Kidney epithelial cell (primary cell): ENCODE results near the gene TMEM14B. TPM values are rescaled to one million over a fixed set of nuclear protein-coding genes. Genes with fewer than 3 reads are reported as not detected.

ENCODE experiments used
- DNase-seq: peaks from one replicate; pipeline ENCODE4 v3.0.0-alpha.2; 2010; ENCODE audit warnings: low read depth
- H3K27me3 ChIP-seq: 2 replicates; pipeline ENCODE4 v1.6.0; 2011; ENCODE audit warnings: low read length; ENCODE audit not compliant: control insufficient read depth, insufficient read depth
- H3K36me3 ChIP-seq: 2 replicates; pipeline ENCODE4 v1.5.1; 2011; ENCODE audit warnings: low read length; ENCODE audit not compliant: control insufficient read depth, insufficient read depth
- H3K4me3 ChIP-seq: 2 replicates; pipeline ENCODE4 v1.5.1; 2011; ENCODE audit warnings: low read depth, mild to moderate bottlenecking, control low read depth, low read length
- total RNA-seq: library from RNA; depleted of rRNA; stranded (reverse); fragments of >200 nt; gene quantifications from 2 replicates; pipeline ENCODE4 v1.2.3, GENCODE V29; 2015
- TF ChIP-seq, protein P1 (sequence below): IDR thresholded peaks from 2 replicates; pipeline ENCODE4 v1.5.1; 2011; ENCODE audit warnings: mild to moderate bottlenecking, moderate library complexity, low read length, control low read depth, inconsistent platforms; ENCODE audit not compliant: insufficient read depth, poor library complexity, severe bottlenecking

TMEM14B gene
- total RNA-seq, 1 donor from 2014 or later: 99.8 TPM

DNA sequence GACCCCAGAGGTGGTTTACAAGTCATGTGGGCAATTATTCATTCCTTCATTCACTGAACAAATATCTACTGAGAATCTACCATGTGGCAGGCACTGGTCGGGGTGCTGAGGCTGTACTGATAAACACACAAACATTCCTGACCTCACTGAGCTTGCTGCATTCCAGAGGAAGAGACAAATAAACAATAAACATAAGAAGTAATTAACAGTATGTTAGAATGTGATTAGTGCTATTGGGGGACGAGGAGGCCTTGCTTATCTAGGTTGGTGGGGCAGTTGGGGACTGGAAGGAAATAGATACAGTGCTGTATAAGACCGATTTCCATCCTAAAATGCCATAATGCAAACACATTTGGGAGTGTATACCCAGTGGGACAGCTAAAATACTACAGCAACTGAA, 46.6 kb downstream of the TMEM14B start:
- DNase-seq: no peak
- no peak overlapping the region for H3K4me3 ChIP-seq
- H3K36me3 ChIP-seq: no peaks in the 10 kb centered on the region
- TF ChIP-seq, protein P1, sequence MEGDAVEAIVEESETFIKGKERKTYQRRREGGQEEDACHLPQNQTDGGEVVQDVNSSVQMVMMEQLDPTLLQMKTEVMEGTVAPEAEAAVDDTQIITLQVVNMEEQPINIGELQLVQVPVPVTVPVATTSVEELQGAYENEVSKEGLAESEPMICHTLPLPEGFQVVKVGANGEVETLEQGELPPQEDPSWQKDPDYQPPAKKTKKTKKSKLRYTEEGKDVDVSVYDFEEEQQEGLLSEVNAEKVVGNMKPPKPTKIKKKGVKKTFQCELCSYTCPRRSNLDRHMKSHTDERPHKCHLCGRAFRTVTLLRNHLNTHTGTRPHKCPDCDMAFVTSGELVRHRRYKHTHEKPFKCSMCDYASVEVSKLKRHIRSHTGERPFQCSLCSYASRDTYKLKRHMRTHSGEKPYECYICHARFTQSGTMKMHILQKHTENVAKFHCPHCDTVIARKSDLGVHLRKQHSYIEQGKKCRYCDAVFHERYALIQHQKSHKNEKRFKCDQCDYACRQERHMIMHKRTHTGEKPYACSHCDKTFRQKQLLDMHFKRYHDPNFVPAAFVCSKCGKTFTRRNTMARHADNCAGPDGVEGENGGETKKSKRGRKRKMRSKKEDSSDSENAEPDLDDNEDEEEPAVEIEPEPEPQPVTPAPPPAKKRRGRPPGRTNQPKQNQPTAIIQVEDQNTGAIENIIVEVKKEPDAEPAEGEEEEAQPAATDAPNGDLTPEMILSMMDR: no peak
- H3K27me3 ChIP-seq: no peaks in the 10 kb centered on the region

DNA sequence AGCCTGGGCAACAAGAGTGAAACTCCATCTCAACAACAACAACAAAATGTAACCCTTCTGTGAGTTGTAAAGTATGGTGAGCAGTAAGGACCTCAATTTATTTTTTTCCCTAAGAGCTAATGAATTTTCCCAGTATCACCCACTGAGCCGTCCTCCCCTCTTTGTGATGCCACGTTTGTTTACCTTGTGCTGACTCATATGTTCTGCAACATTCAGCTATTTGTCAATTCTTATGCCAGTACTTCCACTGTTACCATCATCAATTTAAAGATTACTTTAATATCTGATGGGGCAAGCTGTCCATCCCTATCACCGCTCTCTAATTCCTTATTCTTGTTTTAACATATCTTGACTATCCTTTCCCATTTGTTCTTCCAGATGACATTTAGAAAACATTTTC, 53.2 kb downstream of the TMEM14B start:
- Histone ChIP-seq H3K36me3 (peaks cover 1% of the 10 kb centered on the region), H3K27me3 (no peaks in the 10 kb centered on the region), H3K4me3 (no peak overlapping the region)
- TF ChIP-seq, protein P1: no peak
- peak; percentile 5 for DNase-seq

DNA sequence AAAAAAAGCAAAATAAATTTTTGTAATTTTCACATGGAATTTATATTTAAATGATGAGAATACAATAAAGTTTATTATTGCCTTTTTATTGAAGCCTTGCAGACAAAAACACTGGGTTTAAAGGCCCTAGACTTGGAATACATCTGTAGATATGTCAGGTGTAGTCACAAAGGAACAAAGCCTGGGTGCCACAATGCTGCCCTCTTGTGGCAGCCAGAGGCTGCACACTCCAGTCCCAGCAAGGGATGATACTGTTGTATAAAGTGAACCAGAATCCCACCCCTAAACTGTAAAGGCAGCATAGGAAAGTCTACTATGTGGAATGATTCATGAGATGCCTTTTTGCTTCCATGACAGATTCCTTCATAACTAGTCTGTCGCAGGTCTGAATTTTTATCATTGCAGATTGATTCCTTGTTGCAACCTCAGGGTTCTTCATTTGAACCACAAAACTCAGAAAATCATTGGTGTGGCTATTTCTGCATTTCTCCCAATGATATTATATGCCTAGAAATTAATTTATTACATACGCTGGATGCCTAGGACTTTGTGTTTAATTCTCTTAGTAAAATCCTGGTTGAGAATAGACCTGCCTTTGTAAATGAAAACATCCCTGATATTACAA, 53.7 kb downstream of the TMEM14B start:
- no peaks in the 10 kb centered on the region for H3K27me3 ChIP-seq
- TF ChIP-seq, protein P1: peak; percentile 99
- no peak overlapping the region for H3K4me3 ChIP-seq
- peak; percentile 7 for DNase-seq
- peaks cover 1% of the 10 kb centered on the region for H3K36me3 ChIP-seq

Other genes with a start within 250 kb of the TMEM14B start
- gene GCNT2, start 226.5 kb upstream of the TMEM14B start, total RNA-seq: 6.5 and 7.3 TPM in 2 replicates
- 3.1 and 3.3 TPM in 2 replicates for gene C6orf52, start 53.2 kb upstream of the TMEM14B start, total RNA-seq
- gene PAK1IP1, start 52.8 kb upstream of the TMEM14B start, total RNA-seq: 27.5 and 30.8 TPM in 2 replicates
- gene TMEM14C, start 24.7 kb upstream of the TMEM14B start, total RNA-seq: 190 and 196 TPM in 2 replicates
- 0.14 and 0.17 TPM in 2 replicates for gene MAK, start 90.7 kb downstream of the TMEM14B start, total RNA-seq
- gene GCM2, start 134.2 kb downstream of the TMEM14B start, total RNA-seq: not detected in 2 replicates
- gene SYCP2L, start 139.2 kb downstream of the TMEM14B start, total RNA-seq: 0.71 and 2.5 TPM in 2 replicates